ENCODE results near the gene FEM1C. TPM values are rescaled to one million over a fixed set of nuclear protein-coding genes. Genes with fewer than 3 reads are reported as not detected.

The FEM1C gene
- total RNA-seq, 1 experiment from 2014 or later: 27.5 TPM

DNA sequence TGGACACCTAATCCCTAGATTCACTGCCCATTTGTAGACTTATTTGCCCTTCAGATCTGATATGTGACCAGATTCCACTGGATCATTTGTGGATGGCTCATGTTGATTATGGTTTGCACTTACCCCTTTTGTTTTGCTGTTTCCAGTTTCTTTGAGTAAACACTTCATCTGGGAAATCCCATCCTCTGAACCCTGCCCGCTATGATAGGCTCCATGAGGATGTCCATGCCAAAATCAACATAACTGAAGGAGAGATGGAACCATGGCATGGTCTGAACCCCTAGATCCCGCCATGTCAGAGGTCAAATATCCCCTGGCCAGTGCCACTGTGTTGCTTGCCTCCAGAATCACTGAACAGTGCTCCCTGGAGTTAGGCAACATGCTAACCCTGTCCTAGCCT is 11.7 kb upstream of the FEM1C start:
- DNase-seq (ENCODE audit: low read depth, low spot score): no peak
- RAD21 ChIA-PET (ENCODE audit: low non-redundant PET in 1 of 2, low total read pairs in 2 of 2, uncharacterized antibody in 2 of 2, unreplicated experiment in 2 of 2): no interaction called here
- Histone ChIP-seq H2AFZ (ENCODE audit: low read depth, low read length, poor library complexity, severe bottlenecking) (no peak overlapping the region), H3K9me3 (ENCODE audit: control insufficient read depth in 1 of 2, insufficient read depth in 1 of 2, low read depth in 1 of 2, low read length in 2 of 2) (no peaks in the 10 kb centered on the region), H3K27me3 (ENCODE audit: insufficient read depth, low read length) (no peaks in the 10 kb centered on the region), H3K36me3 (ENCODE audit: control insufficient read depth in 1 of 2, insufficient read depth in 2 of 2, low read length in 2 of 2) (no peaks in the 10 kb centered on the region), H3K27ac (ENCODE audit: low read depth, low read length) (no peak overlapping the region), H3K79me2 (ENCODE audit: insufficient read depth, low read length) (no peaks in the 10 kb centered on the region), H3K9me2 (ENCODE audit: insufficient read depth) (no peaks in the 10 kb centered on the region), H3K4me2 (ENCODE audit: low read length) (no peak overlapping the region), H4K20me1 (ENCODE audit: insufficient read depth) (no peaks in the 10 kb centered on the region), H3K4me1 (ENCODE audit: control insufficient read depth in 1 of 2, insufficient read depth in 2 of 2, low read length in 2 of 2) (peaks cover 0 to 14% of the 10 kb centered on the region in 2 experiments; a peak in 2 of 4 replicates), H3K9ac (ENCODE audit: low read length) (no peak overlapping the region), H3K4me3 (replicated peaks in 1 of 2; ENCODE audit: low read depth in 1 of 2, low read length in 2 of 2) (no peak overlapping the region)
- POLR2A ChIA-PET: no interaction called here
- intact Hi-C loops (cut with micrococcal nuclease): no loop called here
- CTCF ChIA-PET: no interaction called here
- BruUV-seq (replicated peaks): no TSS peak
- no peak for ATAC-seq
- TF ChIP-seq TCF7L2 (IDR thresholded peaks at IDR 0.05; ENCODE audit: borderline replicate concordance, extremely low read depth, insufficient read depth, insufficient read length) (no peak), EZH2 (IDR thresholded peaks at IDR 0.05) (no peak), RAD21 (IDR thresholded peaks at IDR 0.05; ENCODE audit: low read depth) (no peak), ELF1 (IDR thresholded peaks at IDR 0.05; ENCODE audit: borderline replicate concordance, low read depth) (no peak), EGR1 (IDR thresholded peaks at IDR 0.05; ENCODE audit: low read depth) (no peak), POLR2A (IDR thresholded peaks at IDR 0.05; ENCODE audit: borderline replicate concordance, extremely low read depth, insufficient read depth, insufficient read length) (no peak), SRF (IDR thresholded peaks at IDR 0.05; ENCODE audit: low read depth) (no peak), JUND (IDR thresholded peaks at IDR 0.05) (no peak), SIN3A (IDR thresholded peaks at IDR 0.05; ENCODE audit: low read depth) (no peak), FOSL1 (IDR thresholded peaks at IDR 0.05; ENCODE audit: low read depth) (no peak), SP1 (IDR thresholded peaks at IDR 0.05; ENCODE audit: low read depth) (no peak), EZH2phosphoT487 (IDR thresholded peaks at IDR 0.05; ENCODE audit: borderline replicate concordance) (no peak)
- TF ChIP-seq, protein P1, sequence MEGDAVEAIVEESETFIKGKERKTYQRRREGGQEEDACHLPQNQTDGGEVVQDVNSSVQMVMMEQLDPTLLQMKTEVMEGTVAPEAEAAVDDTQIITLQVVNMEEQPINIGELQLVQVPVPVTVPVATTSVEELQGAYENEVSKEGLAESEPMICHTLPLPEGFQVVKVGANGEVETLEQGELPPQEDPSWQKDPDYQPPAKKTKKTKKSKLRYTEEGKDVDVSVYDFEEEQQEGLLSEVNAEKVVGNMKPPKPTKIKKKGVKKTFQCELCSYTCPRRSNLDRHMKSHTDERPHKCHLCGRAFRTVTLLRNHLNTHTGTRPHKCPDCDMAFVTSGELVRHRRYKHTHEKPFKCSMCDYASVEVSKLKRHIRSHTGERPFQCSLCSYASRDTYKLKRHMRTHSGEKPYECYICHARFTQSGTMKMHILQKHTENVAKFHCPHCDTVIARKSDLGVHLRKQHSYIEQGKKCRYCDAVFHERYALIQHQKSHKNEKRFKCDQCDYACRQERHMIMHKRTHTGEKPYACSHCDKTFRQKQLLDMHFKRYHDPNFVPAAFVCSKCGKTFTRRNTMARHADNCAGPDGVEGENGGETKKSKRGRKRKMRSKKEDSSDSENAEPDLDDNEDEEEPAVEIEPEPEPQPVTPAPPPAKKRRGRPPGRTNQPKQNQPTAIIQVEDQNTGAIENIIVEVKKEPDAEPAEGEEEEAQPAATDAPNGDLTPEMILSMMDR (IDR thresholded peaks at IDR 0.05 in 2 of 3, conservative IDR thresholded peaks at IDR 0.05 in 1 of 3; ENCODE audit: borderline replicate concordance in 1 of 3, insufficient read depth in 1 of 3, low read depth in 2 of 3, low read length in 2 of 3): no peak
- TF ChIP-seq, protein P2, sequence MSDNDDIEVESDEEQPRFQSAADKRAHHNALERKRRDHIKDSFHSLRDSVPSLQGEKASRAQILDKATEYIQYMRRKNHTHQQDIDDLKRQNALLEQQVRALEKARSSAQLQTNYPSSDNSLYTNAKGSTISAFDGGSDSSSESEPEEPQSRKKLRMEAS (IDR thresholded peaks at IDR 0.05): no peak
- TF ChIP-seq, protein P3, sequence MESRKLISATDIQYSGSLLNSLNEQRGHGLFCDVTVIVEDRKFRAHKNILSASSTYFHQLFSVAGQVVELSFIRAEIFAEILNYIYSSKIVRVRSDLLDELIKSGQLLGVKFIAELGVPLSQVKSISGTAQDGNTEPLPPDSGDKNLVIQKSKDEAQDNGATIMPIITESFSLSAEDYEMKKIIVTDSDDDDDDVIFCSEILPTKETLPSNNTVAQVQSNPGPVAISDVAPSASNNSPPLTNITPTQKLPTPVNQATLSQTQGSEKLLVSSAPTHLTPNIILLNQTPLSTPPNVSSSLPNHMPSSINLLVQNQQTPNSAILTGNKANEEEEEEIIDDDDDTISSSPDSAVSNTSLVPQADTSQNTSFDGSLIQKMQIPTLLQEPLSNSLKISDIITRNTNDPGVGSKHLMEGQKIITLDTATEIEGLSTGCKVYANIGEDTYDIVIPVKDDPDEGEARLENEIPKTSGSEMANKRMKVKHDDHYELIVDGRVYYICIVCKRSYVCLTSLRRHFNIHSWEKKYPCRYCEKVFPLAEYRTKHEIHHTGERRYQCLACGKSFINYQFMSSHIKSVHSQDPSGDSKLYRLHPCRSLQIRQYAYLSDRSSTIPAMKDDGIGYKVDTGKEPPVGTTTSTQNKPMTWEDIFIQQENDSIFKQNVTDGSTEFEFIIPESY (IDR thresholded peaks at IDR 0.05; ENCODE audit: extremely low read depth, insufficient replicate concordance, low read length): no peak
- TF ChIP-seq, protein P4, sequence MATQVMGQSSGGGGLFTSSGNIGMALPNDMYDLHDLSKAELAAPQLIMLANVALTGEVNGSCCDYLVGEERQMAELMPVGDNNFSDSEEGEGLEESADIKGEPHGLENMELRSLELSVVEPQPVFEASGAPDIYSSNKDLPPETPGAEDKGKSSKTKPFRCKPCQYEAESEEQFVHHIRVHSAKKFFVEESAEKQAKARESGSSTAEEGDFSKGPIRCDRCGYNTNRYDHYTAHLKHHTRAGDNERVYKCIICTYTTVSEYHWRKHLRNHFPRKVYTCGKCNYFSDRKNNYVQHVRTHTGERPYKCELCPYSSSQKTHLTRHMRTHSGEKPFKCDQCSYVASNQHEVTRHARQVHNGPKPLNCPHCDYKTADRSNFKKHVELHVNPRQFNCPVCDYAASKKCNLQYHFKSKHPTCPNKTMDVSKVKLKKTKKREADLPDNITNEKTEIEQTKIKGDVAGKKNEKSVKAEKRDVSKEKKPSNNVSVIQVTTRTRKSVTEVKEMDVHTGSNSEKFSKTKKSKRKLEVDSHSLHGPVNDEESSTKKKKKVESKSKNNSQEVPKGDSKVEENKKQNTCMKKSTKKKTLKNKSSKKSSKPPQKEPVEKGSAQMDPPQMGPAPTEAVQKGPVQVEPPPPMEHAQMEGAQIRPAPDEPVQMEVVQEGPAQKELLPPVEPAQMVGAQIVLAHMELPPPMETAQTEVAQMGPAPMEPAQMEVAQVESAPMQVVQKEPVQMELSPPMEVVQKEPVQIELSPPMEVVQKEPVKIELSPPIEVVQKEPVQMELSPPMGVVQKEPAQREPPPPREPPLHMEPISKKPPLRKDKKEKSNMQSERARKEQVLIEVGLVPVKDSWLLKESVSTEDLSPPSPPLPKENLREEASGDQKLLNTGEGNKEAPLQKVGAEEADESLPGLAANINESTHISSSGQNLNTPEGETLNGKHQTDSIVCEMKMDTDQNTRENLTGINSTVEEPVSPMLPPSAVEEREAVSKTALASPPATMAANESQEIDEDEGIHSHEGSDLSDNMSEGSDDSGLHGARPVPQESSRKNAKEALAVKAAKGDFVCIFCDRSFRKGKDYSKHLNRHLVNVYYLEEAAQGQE (IDR thresholded peaks at IDR 0.05; ENCODE audit: low read depth): no peak

Measured in HCT116 (cell line).